CD4-positive, CD25-positive, alpha-beta regulatory T cell (primary cell): ENCODE results near the gene BPIFA3. TPM values are rescaled to one million over a fixed set of nuclear protein-coding genes. Genes with fewer than 3 reads are reported as not detected.
"Not testable (repeated sequence)": the region's sequence is repeated elsewhere in the genome, so short reads cannot be mapped to it uniquely, and the experiment has no call there.

Experiments used
- ATAC-seq, 2 donors: fragments of 150-1000 bp; cut with Tn5 transposase; one replicate each; pipeline ENCODE4 v1.10.0; 2021; ENCODE audit warnings: low read depth in 2 of 2, moderate number of reproducible peaks in 2 of 2, moderate library complexity in 1 of 2
- DNase-seq, 3 donors: peaks; one replicate each; pipeline versions ENCODE4 v3.0.0 to v3.0.0-alpha.2; 2012 to 2022; ENCODE audit warnings: mixed read lengths in 1 of 3
- H3K27ac ChIP-seq: one replicate; pipeline ENCODE4 v1.7.0; 2013; ENCODE audit warnings: mild to moderate bottlenecking, low read length; ENCODE audit not compliant: insufficient read depth, poor library complexity, severe bottlenecking
- H3K27me3 ChIP-seq: one replicate; pipeline ENCODE4 v1.7.0; 2013; ENCODE audit warnings: low read length; ENCODE audit not compliant: control insufficient read depth, insufficient read depth
- H3K36me3 ChIP-seq: one replicate; pipeline ENCODE4 v1.7.0; 2013; ENCODE audit warnings: mild to moderate bottlenecking, low read length, moderate library complexity; ENCODE audit not compliant: control insufficient read depth, insufficient read depth
- H3K4me1 ChIP-seq: 2 replicates; pipeline ENCODE4 v1.7.0; 2013; ENCODE audit warnings: mild to moderate bottlenecking, low read length; ENCODE audit not compliant: insufficient read depth, control insufficient read depth, poor library complexity, severe bottlenecking
- H3K4me3 ChIP-seq: one replicate; pipeline ENCODE4 v1.7.0; 2013; ENCODE audit warnings: low read depth, mild to moderate bottlenecking, low read length, moderate library complexity
- H3K9me3 ChIP-seq, 2 experiments: 1 replicate in 1 of 2; 2 replicates in 1 of 2; pipeline ENCODE4 v1.7.0; 2013; ENCODE audit warnings: low read length in 2 of 2, mild to moderate bottlenecking in 1 of 2, moderate library complexity in 1 of 2; ENCODE audit not compliant: control insufficient read depth in 2 of 2
- H3K27ac Mint-ChIP-seq, 3 donors: one replicate each; pipeline ENCODE4 v1.8.0; 2020 to 2022; ENCODE audit warnings: mild to moderate bottlenecking in 3 of 3, mixed read lengths in 3 of 3, moderate library complexity in 2 of 3
- H3K27me3 Mint-ChIP-seq: one replicate; pipeline ENCODE4 v1.8.0; 2022; ENCODE audit warnings: mild to moderate bottlenecking, mixed read lengths
- H3K36me3 Mint-ChIP-seq: one replicate; pipeline ENCODE4 v1.8.0; 2020; ENCODE audit warnings: mixed read lengths
- H3K4me1 Mint-ChIP-seq, 4 donors: one replicate each; pipeline ENCODE4 v1.8.0; 2020 to 2022; ENCODE audit warnings: mixed read lengths in 4 of 4, mild to moderate bottlenecking in 1 of 4
- H3K4me3 Mint-ChIP-seq, 4 donors: one replicate each; pipeline ENCODE4 v1.8.0; 2020 to 2022; ENCODE audit warnings: mild to moderate bottlenecking in 4 of 4, mixed read lengths in 4 of 4, moderate library complexity in 3 of 4
- H3K9me3 Mint-ChIP-seq, 7 donors: one replicate each; pipeline ENCODE4 v1.8.0; 2020 to 2022; ENCODE audit warnings: mixed read lengths in 7 of 7, mild to moderate bottlenecking in 3 of 7, moderate library complexity in 2 of 7
- polyA plus RNA-seq, 4 donors: library from polyadenylated mRNA; unstranded; fragments of 300-500 nt; fragmentation: Illumina TruSeq; gene quantifications; one replicate each; pipeline ENCODE4 v1.2.3, GENCODE V29; 2021
- total RNA-seq: library from RNA; stranded (reverse); gene quantifications from one replicate; pipeline ENCODE4 v1.2.3, GENCODE V29; 2022

Gene BPIFA3
- total and polyA plus RNA-seq, 5 donors from 2014 or later: not detected

- no peaks in the 10 kb centered on the region for H3K9me3 Mint-ChIP-seq
- H3K27me3 Mint-ChIP-seq: no peaks in the 10 kb centered on the region
- no peaks in the 10 kb centered on the region for H3K4me1 Mint-ChIP-seq
- Histone ChIP-seq H3K4me1 (no peaks in the 10 kb centered on the region), H3K4me3 (no peak overlapping the region), H3K9me3 (peaks cover 0 to 3% of the 10 kb centered on the region in 2 experiments), H3K27me3 (no peaks in the 10 kb centered on the region), H3K36me3 (no peaks in the 10 kb centered on the region), H3K27ac (no peak overlapping the region)
- H3K27ac Mint-ChIP-seq: no peak overlapping the region
- no peak overlapping the region for H3K4me3 Mint-ChIP-seq
- H3K36me3 Mint-ChIP-seq: peaks cover 5% of the 10 kb centered on the region
- DNase-seq: no peak
- no peak for ATAC-seq
Measured at GRCh38 chr20:33180169-33180568, 37.0 kb upstream of the BPIFA3 start.

- Mint-ChIP-seq H3K9me3 (no peaks in the 10 kb centered on the region), H3K36me3 (peaks cover 5% of the 10 kb centered on the region), H3K4me1 (no peaks in the 10 kb centered on the region), H3K27ac (peak overlapping the region in 1 of 3 donors; percentile 38), H3K4me3 (no peak overlapping the region), H3K27me3 (no peaks in the 10 kb centered on the region)
- no peaks in the 10 kb centered on the region for H3K36me3 ChIP-seq
- H3K4me1 ChIP-seq: no peaks in the 10 kb centered on the region
- no peak overlapping the region for H3K27ac ChIP-seq
- DNase-seq (no peak), ATAC-seq (no peak)
- H3K27me3 ChIP-seq: no peaks in the 10 kb centered on the region
- H3K9me3 ChIP-seq: peaks cover 0 to 3% of the 10 kb centered on the region in 2 experiments
- no peak overlapping the region for H3K4me3 ChIP-seq
Measured at GRCh38 chr20:33181482-33182093, 35.6 kb upstream of the BPIFA3 start.

GRCh38 chr20:33183312-33183711 lies 33.8 kb upstream of the BPIFA3 start:
- Mint-ChIP-seq H3K27me3 (peaks cover under 1% of the 10 kb centered on the region), H3K27ac (no peak overlapping the region), H3K36me3 (peaks cover 5% of the 10 kb centered on the region), H3K4me1 (no peaks in the 10 kb centered on the region), H3K4me3 (no peak overlapping the region), H3K9me3 (no peaks in the 10 kb centered on the region)
- H3K9me3 ChIP-seq: peaks cover 0 to 3% of the 10 kb centered on the region in 2 experiments
- no peak overlapping the region for H3K27ac ChIP-seq
- ATAC-seq (no peak), DNase-seq (no peak)
- H3K4me3 ChIP-seq: no peak overlapping the region
- no peaks in the 10 kb centered on the region for H3K27me3 ChIP-seq
- no peaks in the 10 kb centered on the region for H3K4me1 ChIP-seq
- H3K36me3 ChIP-seq: no peaks in the 10 kb centered on the region

- ATAC-seq, H3K9me3 ChIP-seq, H3K27ac ChIP-seq, H3K4me3 Mint-ChIP-seq, H3K27ac Mint-ChIP-seq, H3K36me3 ChIP-seq, H3K36me3 Mint-ChIP-seq, H3K4me3 ChIP-seq, H3K4me1 Mint-ChIP-seq, H3K4me1 ChIP-seq, H3K27me3 ChIP-seq, H3K27me3 Mint-ChIP-seq, DNase-seq, H3K9me3 Mint-ChIP-seq: not testable (repeated sequence)
Measured at GRCh38 chr20:33185031-33185590, 32.0 kb upstream of the BPIFA3 start.

DNA sequence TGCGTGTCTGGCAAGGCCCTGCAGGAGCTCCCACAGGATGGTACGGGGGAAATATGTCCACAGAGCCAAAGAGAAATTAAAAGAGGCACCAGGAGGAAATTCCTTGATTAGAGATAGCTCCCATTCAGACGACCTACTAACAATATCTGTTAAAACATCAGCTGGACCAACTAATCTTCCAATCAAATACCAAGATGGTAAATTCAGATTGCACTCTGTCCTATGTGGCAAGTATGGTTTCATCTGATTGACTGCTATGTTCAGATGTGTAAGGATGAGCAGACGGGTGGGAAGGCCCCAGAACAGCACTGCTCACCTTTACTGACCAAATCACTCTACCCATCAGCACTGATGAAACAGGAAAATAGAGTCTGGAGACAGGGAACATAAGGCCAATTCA lies 29.7 kb upstream of the BPIFA3 start:
- H3K36me3 ChIP-seq: no peaks in the 10 kb centered on the region
- no peaks in the 10 kb centered on the region for H3K27me3 ChIP-seq
- H3K4me3 ChIP-seq: no peak overlapping the region
- peaks cover 7% of the 10 kb centered on the region for H3K27me3 Mint-ChIP-seq
- ATAC-seq (no peak), DNase-seq (no peak)
- no peaks in the 10 kb centered on the region for H3K9me3 Mint-ChIP-seq
- no peaks in the 10 kb centered on the region for H3K4me1 Mint-ChIP-seq
- H3K4me3 Mint-ChIP-seq: no peak overlapping the region
- H3K36me3 Mint-ChIP-seq: peaks cover 5% of the 10 kb centered on the region
- H3K9me3 ChIP-seq: peaks cover 0 to 3% of the 10 kb centered on the region in 2 experiments
- no peak overlapping the region for H3K27ac ChIP-seq
- no peaks in the 10 kb centered on the region for H3K4me1 ChIP-seq
- H3K27ac Mint-ChIP-seq: no peak overlapping the region

- H3K4me3 ChIP-seq: no peak overlapping the region
- Mint-ChIP-seq H3K9me3 (no peaks in the 10 kb centered on the region), H3K36me3 (peaks cover under 1% of the 10 kb centered on the region), H3K27me3 (peaks cover 7% of the 10 kb centered on the region), H3K27ac (no peak overlapping the region), H3K4me1 (no peaks in the 10 kb centered on the region), H3K4me3 (no peak overlapping the region)
- H3K4me1 ChIP-seq: no peaks in the 10 kb centered on the region
- no peak for ATAC-seq
- no peak overlapping the region for H3K27ac ChIP-seq
- no peaks in the 10 kb centered on the region for H3K27me3 ChIP-seq
- peaks cover 0 to under 1% of the 10 kb centered on the region in 2 experiments for H3K9me3 ChIP-seq
- DNase-seq: no peak
- H3K36me3 ChIP-seq: no peaks in the 10 kb centered on the region
Measured at GRCh38 chr20:33188421-33188820, 28.7 kb upstream of the BPIFA3 start.

- Histone ChIP-seq H3K27ac (no peak overlapping the region), H3K4me1 (no peaks in the 10 kb centered on the region), H3K4me3 (no peak overlapping the region), H3K36me3 (no peaks in the 10 kb centered on the region), H3K9me3 (no peaks in the 10 kb centered on the region), H3K27me3 (no peaks in the 10 kb centered on the region)
- Mint-ChIP-seq H3K36me3 (no peaks in the 10 kb centered on the region), H3K4me3 (no peak overlapping the region), H3K9me3 (no peaks in the 10 kb centered on the region), H3K4me1 (peaks cover 0 to 5% (median 0%) of the 10 kb centered on the region in 4 donors), H3K27ac (no peak overlapping the region), H3K27me3 (peaks cover 13% of the 10 kb centered on the region)
- no peak for ATAC-seq
- no peak for DNase-seq
Measured at GRCh38 chr20:33191484-33191883, 25.7 kb upstream of the BPIFA3 start.

GRCh38 chr20:33191955-33192354 lies 25.2 kb upstream of the BPIFA3 start:
- H3K4me1 Mint-ChIP-seq: peaks cover 0 to 5% (median 0%) of the 10 kb centered on the region in 4 donors
- no peak for ATAC-seq
- Histone ChIP-seq H3K36me3 (no peaks in the 10 kb centered on the region), H3K4me3 (no peak overlapping the region), H3K27me3 (no peaks in the 10 kb centered on the region), H3K27ac (no peak overlapping the region), H3K4me1 (no peaks in the 10 kb centered on the region), H3K9me3 (no peaks in the 10 kb centered on the region)
- H3K27ac Mint-ChIP-seq: no peak overlapping the region
- no peaks in the 10 kb centered on the region for H3K36me3 Mint-ChIP-seq
- H3K9me3 Mint-ChIP-seq: no peaks in the 10 kb centered on the region
- H3K4me3 Mint-ChIP-seq: no peak overlapping the region
- DNase-seq: no peak
- peaks cover 13% of the 10 kb centered on the region for H3K27me3 Mint-ChIP-seq
